ENCODE data around the gene LPGAT1.

Gene LPGAT1

GRCh38 chr1:211753649-211754251 is 76.8 kb downstream of the LPGAT1 start:
- DNase-seq: no peak

- no peak for DNase-seq
These were observed 77.5 kb downstream of the LPGAT1 start for GRCh38 chr1:211752951-211753486.

GRCh38 chr1:211752317-211752716 is 78.2 kb downstream of the LPGAT1 start:
- no peak for DNase-seq

GRCh38 chr1:211751438-211751837 is 79.1 kb downstream of the LPGAT1 start:
- no peak for DNase-seq

- DNase-seq: no peak
These were observed 80.0 kb downstream of the LPGAT1 start for GRCh38 chr1:211750599-211750998.

- no peak for DNase-seq
These were observed 81.3 kb downstream of the LPGAT1 start for GRCh38 chr1:211749251-211749650.

- DNase-seq: no peak
These were observed 81.8 kb downstream of the LPGAT1 start for GRCh38 chr1:211748810-211749209.

GRCh38 chr1:211742889-211743529 is 87.6 kb downstream of the LPGAT1 start:
- DNase-seq: no peak

- no peak for DNase-seq
These were observed 88.3 kb downstream of the LPGAT1 start for GRCh38 chr1:211742272-211742671.

GRCh38 chr1:211741788-211742187 is 88.8 kb downstream of the LPGAT1 start:
- DNase-seq: no peak

- no peak for DNase-seq
These were observed 89.4 kb downstream of the LPGAT1 start for GRCh38 chr1:211741116-211741515.

- peak in 1 of 2 donors; percentile 28 for DNase-seq
These were observed 90.7 kb downstream of the LPGAT1 start for GRCh38 chr1:211739671-211740411.

GRCh38 chr1:211738691-211739301 is 91.8 kb downstream of the LPGAT1 start:
- peak; percentile 4 to 22 for DNase-seq

GRCh38 chr1:211738096-211738690 is 92.4 kb downstream of the LPGAT1 start:
- DNase-seq: no peak

- DNase-seq: no peak
These were observed 93.2 kb downstream of the LPGAT1 start for GRCh38 chr1:211737115-211738035.

- DNase-seq: no peak
These were observed 94.1 kb downstream of the LPGAT1 start for GRCh38 chr1:211736351-211736915.

- no peak for DNase-seq
These were observed 95.1 kb downstream of the LPGAT1 start for GRCh38 chr1:211735208-211736170.

GRCh38 chr1:211734791-211735190 is 95.8 kb downstream of the LPGAT1 start:
- no peak for DNase-seq

- no peak for DNase-seq
These were observed 96.2 kb downstream of the LPGAT1 start for GRCh38 chr1:211734359-211734758.

- no peak for DNase-seq
These were observed 98.1 kb downstream of the LPGAT1 start for GRCh38 chr1:211732293-211732980.
